Thyroid gland (tissue), 4 donors: ENCODE results near the gene ESRRB.

Experiments
- CTCF ChIP-seq, 6 experiments: fragments of 200-600 bp in 3 of 6; fragments of 450-650 bp in 3 of 6; sonication (generic) in 3 of 6; IDR thresholded peaks; one replicate each; pipeline ENCODE4 v1.5.1; 2016 to 2019; ENCODE audit warnings: antibody characterized with exemption in 6 of 6, mild to moderate bottlenecking in 2 of 6, inconsistent platforms in 1 of 6, moderate library complexity in 1 of 6
- POLR2A ChIP-seq, 2 donors: fragments of 450-650 bp; IDR thresholded peaks; one replicate each; pipeline ENCODE4 v1.6.1; 2017; ENCODE audit warnings: antibody characterized with exemption in 2 of 2, mild to moderate bottlenecking in 2 of 2, moderate library complexity in 1 of 2

GRCh38 chr14:76394569-76394968 is 18.6 kb downstream of the ESRRB start:
- no peak for TF ChIP-seq CTCF (IDR thresholded peaks at IDR 0.05)
- no peak for TF ChIP-seq POLR2A (IDR thresholded peaks at IDR 0.05)
